ENCODE data around the gene TMEM92.

DNA sequence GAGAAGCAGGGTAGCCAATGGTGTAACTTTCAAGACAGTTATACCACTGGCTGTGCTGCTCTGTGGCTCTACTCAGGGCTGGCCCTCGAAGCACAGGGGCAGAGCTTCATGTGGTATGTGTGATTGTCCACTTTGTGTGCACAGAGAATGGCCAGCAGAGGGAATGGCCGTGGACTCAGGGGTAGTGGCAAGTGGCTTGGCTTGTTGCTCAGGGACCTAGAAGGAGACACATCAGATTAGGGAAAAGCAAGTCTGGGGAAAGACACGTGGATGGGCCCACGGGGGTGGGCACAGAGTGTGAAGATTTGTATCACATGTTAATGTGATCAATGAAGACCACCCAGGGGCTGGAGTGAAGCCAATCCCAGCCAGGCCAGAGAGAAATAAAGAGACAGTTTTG lies 51.6 kb downstream of the TMEM92 start:
- TF ChIP-seq, protein P1, sequence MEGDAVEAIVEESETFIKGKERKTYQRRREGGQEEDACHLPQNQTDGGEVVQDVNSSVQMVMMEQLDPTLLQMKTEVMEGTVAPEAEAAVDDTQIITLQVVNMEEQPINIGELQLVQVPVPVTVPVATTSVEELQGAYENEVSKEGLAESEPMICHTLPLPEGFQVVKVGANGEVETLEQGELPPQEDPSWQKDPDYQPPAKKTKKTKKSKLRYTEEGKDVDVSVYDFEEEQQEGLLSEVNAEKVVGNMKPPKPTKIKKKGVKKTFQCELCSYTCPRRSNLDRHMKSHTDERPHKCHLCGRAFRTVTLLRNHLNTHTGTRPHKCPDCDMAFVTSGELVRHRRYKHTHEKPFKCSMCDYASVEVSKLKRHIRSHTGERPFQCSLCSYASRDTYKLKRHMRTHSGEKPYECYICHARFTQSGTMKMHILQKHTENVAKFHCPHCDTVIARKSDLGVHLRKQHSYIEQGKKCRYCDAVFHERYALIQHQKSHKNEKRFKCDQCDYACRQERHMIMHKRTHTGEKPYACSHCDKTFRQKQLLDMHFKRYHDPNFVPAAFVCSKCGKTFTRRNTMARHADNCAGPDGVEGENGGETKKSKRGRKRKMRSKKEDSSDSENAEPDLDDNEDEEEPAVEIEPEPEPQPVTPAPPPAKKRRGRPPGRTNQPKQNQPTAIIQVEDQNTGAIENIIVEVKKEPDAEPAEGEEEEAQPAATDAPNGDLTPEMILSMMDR (optimal IDR thresholded peaks at IDR 0.05 in 1 of 3, IDR thresholded peaks at IDR 0.05 in 1 of 3, conservative IDR thresholded peaks at IDR 0.05 in 1 of 3; ENCODE audit: extremely low read depth in 1 of 3, insufficient read depth in 2 of 3, low read length in 3 of 3): no peak
- no peak for TF ChIP-seq EZH2 (IDR thresholded peaks at IDR 0.05; ENCODE audit: low read length)

Data from keratinocyte (primary cell).